ENCODE results near the gene PROKR2.

GRCh38 chr20:5354901-5355300 is 38.1 kb upstream of the PROKR2 start:
- TF ChIP-seq CTCF (IDR thresholded peaks at IDR 0.05): no peak
- no peak for TF ChIP-seq POLR2A (IDR thresholded peaks at IDR 0.05)
